ENCODE measurements around the gene CYTH2. TPM values are rescaled to one million over a fixed set of nuclear protein-coding genes. Genes with fewer than 3 reads are reported as not detected.
"Not testable (repeated sequence)": the region's sequence is repeated elsewhere in the genome, so short reads cannot be mapped to it uniquely, and the experiment has no call there.

The CYTH2 gene
- total and polyA plus RNA-seq, 4 donors: 29.9 to 109 (median 73.9) TPM

DNA sequence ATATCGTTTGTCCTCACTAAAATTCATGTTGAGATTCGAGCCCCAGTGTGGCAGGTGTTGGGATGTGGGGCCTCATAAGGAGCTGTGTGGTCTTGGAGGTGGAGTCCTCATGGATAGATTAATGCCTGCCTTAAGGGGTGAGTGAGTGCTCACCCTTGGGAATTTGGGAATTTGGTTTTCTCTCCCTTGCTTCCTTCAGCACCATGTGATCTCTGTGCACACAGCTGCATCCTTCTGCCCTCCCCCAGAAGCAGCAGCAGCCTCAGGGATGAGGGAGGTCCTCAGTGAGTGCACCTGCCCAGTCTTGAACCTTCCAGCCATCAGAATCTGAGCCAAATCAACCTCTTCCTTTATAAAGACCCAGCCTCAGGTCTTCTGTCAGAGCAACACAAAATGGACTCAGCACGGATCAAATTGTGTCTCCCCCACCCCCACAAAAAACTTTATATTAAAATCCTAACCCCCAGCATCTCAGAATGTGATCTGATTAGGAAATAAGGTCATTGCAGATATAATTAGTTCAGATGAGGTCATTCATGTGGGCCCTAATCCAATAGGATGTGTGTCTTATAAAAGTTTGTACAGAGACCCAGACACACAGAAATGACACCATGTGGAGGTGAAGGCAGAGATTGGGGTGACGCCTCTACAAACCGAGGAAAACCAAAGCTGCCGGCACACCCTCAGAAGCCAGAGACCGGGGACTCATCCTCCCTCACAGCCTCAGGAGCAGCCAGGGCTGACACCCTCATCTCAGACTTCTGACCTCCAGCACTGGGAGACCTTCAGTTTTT is 12.9 kb downstream of the CYTH2 start:
- H3K9me3 ChIP-seq (ENCODE audit: control insufficient read depth, insufficient read depth, low read length): no peaks in the 10 kb centered on the region
- WGBS (ENCODE audit: insufficient coverage): 72% methylated on average over 4 of the region's 7 CpGs
- H3K27me3 ChIP-seq (ENCODE audit: control insufficient read depth, insufficient read depth, low read length): no peaks in the 10 kb centered on the region
- no peak for DNase-seq (ENCODE audit: low read depth in 4 of 6, low spot score in 6 of 6)
- peaks cover 49% of the 10 kb centered on the region for H3K36me3 ChIP-seq (ENCODE audit: control insufficient read depth, insufficient read depth, low read length)
- no peak overlapping the region for H3K27ac ChIP-seq (ENCODE audit: low read depth, low read length)
- H3K4me3 ChIP-seq (ENCODE audit: low read depth, low read length): no peak overlapping the region
- peaks cover 23% of the 10 kb centered on the region for H3K4me1 ChIP-seq (ENCODE audit: control insufficient read depth, insufficient read depth, low read length)

DNA sequence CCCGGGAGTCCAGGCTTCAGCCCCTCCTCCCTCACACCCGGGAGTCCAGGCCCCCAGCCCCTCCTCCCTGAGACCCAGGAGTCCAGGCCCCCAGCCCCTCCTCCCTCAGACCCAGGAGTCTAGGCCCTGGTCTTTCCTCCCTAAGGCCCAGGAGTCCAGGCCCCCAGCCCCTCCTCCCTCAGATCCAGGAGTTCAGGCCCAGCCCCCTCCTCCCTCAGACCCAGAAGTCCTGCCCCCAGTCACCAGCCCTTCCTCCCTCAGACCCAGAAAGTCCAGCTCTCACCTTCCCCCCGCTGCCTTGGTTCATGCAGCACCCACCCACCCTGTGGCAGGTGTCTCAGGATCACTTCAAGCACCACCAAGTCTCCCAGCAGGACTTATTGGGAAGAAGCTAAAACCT is 14.1 kb downstream of the CYTH2 start:
- peaks cover 23% of the 10 kb centered on the region for H3K4me1 ChIP-seq (ENCODE audit: control insufficient read depth, insufficient read depth, low read length)
- H3K27me3 ChIP-seq (ENCODE audit: control insufficient read depth, insufficient read depth, low read length): no peaks in the 10 kb centered on the region
- DNase-seq (ENCODE audit: low read depth in 4 of 6, low spot score in 6 of 6): no peak
- H3K9me3 ChIP-seq (ENCODE audit: control insufficient read depth, insufficient read depth, low read length): no peaks in the 10 kb centered on the region
- peaks cover 43% of the 10 kb centered on the region for H3K36me3 ChIP-seq (ENCODE audit: control insufficient read depth, insufficient read depth, low read length)
- no peak overlapping the region for H3K27ac ChIP-seq (ENCODE audit: low read depth, low read length)
- no peak overlapping the region for H3K4me3 ChIP-seq (ENCODE audit: low read depth, low read length)
- WGBS (ENCODE audit: insufficient coverage): 38% methylated on average over 3 of the region's 3 CpGs

DNA sequence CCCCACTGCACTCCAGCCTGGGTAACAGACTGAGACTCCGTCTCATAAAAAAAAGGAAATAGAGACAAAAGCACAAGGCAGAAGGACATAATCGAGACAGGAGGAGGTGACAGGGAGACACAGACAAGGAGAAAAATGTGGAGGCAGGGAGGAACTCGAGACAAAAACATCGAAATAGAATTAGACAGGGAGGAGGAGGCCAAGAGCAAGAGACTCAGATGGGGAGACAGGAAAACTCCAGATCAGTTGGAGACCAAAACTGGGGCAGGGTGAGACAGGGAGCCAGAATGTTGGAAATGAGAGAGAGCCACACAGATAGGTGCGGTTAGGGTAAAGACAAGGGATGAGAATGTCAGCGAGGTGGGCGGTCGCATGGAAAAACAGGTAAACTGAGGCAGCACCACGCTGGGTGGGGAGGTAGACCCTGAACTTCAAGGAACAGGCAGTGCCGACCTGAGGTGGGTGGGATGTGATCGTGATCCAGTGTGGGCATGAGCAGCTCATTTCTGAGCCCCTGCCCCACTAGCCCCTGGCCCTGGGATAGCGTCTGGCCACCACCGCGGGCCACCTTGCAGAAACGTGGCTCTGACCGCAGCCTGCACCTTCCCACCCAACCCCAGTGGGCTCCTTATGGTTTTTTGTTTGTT is 15.2 kb downstream of the CYTH2 start:
- Histone ChIP-seq H3K4me1 (ENCODE audit: control insufficient read depth, insufficient read depth, low read length) (peaks cover 23% of the 10 kb centered on the region), H3K27me3 (ENCODE audit: control insufficient read depth, insufficient read depth, low read length) (no peaks in the 10 kb centered on the region), H3K9me3 (ENCODE audit: control insufficient read depth, insufficient read depth, low read length) (no peaks in the 10 kb centered on the region), H3K4me3 (ENCODE audit: low read depth, low read length) (no peak overlapping the region), H3K36me3 (ENCODE audit: control insufficient read depth, insufficient read depth, low read length) (peaks cover 39% of the 10 kb centered on the region), H3K27ac (ENCODE audit: low read depth, low read length) (no peak overlapping the region)
- no peak for DNase-seq (ENCODE audit: low read depth in 4 of 6, low spot score in 6 of 6)
- WGBS (ENCODE audit: insufficient coverage): 86% methylated on average over 11 of the region's 16 CpGs

DNA sequence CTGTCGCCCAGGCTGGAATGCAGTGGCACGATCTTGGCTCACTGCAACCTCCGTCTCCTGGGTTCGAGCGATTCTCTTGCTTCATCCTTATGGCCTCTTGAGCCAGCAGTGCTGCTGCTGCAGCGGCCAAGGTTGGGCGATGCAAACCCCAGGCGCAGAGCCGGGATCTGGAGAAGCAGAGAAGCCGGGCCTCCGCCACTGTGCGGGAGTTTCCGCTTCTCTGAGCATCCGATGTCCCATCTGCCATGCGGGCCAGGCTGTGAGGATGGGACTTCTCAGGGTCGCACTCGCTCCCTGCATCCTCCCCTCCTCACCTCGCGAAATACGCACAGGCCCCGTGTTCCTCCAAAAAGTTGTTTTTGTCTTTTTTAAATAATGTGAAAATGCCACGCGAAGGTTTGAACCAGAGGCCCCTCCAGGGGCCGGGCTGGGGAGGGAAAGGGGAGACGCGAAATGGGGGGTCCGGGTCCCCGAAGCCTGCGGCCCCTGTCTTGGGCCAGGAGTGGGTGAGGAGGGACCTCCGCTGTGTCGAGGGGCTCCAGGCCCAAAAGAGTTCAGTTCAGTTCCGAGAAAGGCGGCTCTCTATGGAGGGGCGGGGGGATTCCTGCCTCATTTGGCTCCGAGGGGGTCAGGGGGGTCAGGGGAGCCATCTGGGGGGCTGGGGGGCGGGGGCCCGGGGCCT is 15.9 kb downstream of the CYTH2 start:
- DNase-seq (ENCODE audit: low read depth in 4 of 6, low spot score in 6 of 6): no peak
- Histone ChIP-seq H3K27ac (ENCODE audit: low read depth, low read length) (no peak overlapping the region), H3K9me3 (ENCODE audit: control insufficient read depth, insufficient read depth, low read length) (no peaks in the 10 kb centered on the region), H3K36me3 (ENCODE audit: control insufficient read depth, insufficient read depth, low read length) (peaks cover 40% of the 10 kb centered on the region), H3K4me1 (ENCODE audit: control insufficient read depth, insufficient read depth, low read length) (peaks cover 24% of the 10 kb centered on the region), H3K4me3 (ENCODE audit: low read depth, low read length) (no peak overlapping the region), H3K27me3 (ENCODE audit: control insufficient read depth, insufficient read depth, low read length) (no peaks in the 10 kb centered on the region)
- WGBS (ENCODE audit: insufficient coverage): 70% methylated on average over 26 of the region's 37 CpGs

DNA sequence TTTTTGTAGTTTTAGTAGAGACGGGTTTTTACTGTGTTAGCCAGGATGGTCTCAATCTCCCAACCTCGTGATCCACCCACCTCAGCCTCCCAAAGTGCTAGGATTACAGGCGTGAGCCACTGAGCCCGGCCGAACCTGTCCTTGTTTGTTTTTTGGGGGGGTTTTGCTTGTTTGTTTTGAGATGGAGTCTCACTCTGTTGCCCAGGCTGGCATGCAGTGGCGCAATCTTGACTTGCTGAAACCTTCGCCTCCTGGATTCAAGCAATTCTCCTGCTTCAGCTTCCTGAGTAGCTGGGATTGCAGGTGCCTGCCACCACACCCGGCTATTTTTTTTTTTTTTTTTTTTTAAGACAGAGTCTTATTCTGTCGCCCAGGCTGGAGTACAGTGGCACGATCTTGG is 17.5 kb downstream of the CYTH2 start:
- H3K27ac ChIP-seq (ENCODE audit: low read depth, low read length); DNase-seq (ENCODE audit: low read depth in 4 of 6, low spot score in 6 of 6); H3K27me3 ChIP-seq (ENCODE audit: control insufficient read depth, insufficient read depth, low read length); H3K9me3 ChIP-seq (ENCODE audit: control insufficient read depth, insufficient read depth, low read length); H3K4me3 ChIP-seq (ENCODE audit: low read depth, low read length): not testable (repeated sequence)
- Histone ChIP-seq H3K4me1 (ENCODE audit: control insufficient read depth, insufficient read depth, low read length) (peaks cover 23% of the 10 kb centered on the region), H3K36me3 (ENCODE audit: control insufficient read depth, insufficient read depth, low read length) (peaks cover 47% of the 10 kb centered on the region)
- 80% methylated on average over 1 of the region's 10 CpGs for WGBS (ENCODE audit: insufficient coverage)

DNA sequence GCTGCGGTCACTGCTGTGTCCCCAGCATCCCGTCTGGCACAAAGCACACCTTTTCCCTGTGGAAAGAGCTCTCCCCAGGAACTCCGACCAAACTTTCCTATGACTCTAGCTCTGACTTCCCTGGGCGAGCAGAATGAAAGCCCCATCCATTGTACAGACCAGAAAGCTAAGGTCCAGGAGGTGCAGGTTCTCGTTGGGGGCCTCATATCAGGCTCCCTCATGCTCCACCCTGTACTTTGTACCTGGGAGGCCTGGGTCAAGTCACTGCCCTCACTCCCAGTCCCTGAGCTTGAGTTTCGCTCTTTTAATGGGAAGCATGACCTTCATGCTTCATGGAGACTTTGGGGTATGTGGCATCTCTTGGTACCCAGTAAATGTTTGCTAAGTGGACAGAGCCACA is 18.4 kb downstream of the CYTH2 start:
- H3K4me3 ChIP-seq (ENCODE audit: low read depth, low read length): no peak overlapping the region
- H3K36me3 ChIP-seq (ENCODE audit: control insufficient read depth, insufficient read depth, low read length): peaks cover 45% of the 10 kb centered on the region
- no peak overlapping the region for H3K27ac ChIP-seq (ENCODE audit: low read depth, low read length)
- H3K9me3 ChIP-seq (ENCODE audit: control insufficient read depth, insufficient read depth, low read length): no peaks in the 10 kb centered on the region
- DNase-seq (ENCODE audit: low read depth in 4 of 6, low spot score in 6 of 6): no peak
- H3K27me3 ChIP-seq (ENCODE audit: control insufficient read depth, insufficient read depth, low read length): peaks cover 7% of the 10 kb centered on the region
- 82% methylated on average over 6 of the region's 6 CpGs for WGBS (ENCODE audit: insufficient coverage)
- peaks cover 29% of the 10 kb centered on the region for H3K4me1 ChIP-seq (ENCODE audit: control insufficient read depth, insufficient read depth, low read length)

DNA sequence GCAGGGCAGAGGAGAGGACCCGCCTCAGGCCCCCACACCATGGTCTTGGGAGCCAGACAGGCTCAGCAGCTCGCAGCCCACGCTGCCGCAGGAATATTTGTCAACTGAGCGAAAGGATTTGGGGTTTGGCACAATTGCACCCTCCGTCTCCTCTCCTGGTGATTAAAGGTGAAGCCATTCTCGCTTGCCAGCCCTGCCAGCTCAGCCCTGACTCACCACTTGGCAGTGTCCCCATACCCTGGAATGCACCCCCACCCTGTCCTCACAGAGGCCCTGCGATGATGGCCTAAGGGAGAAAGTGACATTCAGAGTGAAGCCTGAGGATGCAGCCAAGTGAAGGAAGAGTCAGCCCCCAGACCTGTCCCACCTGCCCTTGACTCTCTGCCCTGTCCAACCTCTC is 18.8 kb downstream of the CYTH2 start:
- no peak overlapping the region for H3K27ac ChIP-seq (ENCODE audit: low read depth, low read length)
- peaks cover 33% of the 10 kb centered on the region for H3K4me1 ChIP-seq (ENCODE audit: control insufficient read depth, insufficient read depth, low read length)
- H3K27me3 ChIP-seq (ENCODE audit: control insufficient read depth, insufficient read depth, low read length): peaks cover 7% of the 10 kb centered on the region
- peaks cover 44% of the 10 kb centered on the region for H3K36me3 ChIP-seq (ENCODE audit: control insufficient read depth, insufficient read depth, low read length)
- DNase-seq (ENCODE audit: low read depth in 4 of 6, low spot score in 6 of 6): no peak
- H3K4me3 ChIP-seq (ENCODE audit: low read depth, low read length): no peak overlapping the region
- WGBS (ENCODE audit: insufficient coverage): 89% methylated on average over 5 of the region's 8 CpGs
- no peaks in the 10 kb centered on the region for H3K9me3 ChIP-seq (ENCODE audit: control insufficient read depth, insufficient read depth, low read length)

DNA sequence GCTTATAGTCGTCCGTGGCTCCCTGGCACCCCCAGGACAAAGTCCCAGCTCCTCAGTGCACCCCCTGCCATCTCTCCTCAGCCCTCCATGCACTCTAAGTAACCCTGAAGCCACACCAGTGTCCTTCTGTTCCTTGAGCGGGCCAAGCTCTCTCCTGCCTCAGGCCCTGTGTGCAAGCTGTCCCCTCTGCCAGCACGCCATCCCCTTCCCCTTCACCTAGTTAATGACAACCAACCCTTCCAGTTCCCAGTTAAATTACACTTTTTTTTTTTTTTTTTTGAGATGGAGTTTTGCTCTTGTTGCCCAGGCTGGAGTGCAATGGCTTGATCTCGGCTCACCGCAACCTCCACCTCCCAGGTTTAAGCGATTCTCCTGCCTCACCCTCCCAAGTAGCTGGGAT is 19.3 kb downstream of the CYTH2 start:
- not testable (repeated sequence) for H3K9me3 ChIP-seq (ENCODE audit: control insufficient read depth, insufficient read depth, low read length); DNase-seq (ENCODE audit: low read depth in 4 of 6, low spot score in 6 of 6); H3K27ac ChIP-seq (ENCODE audit: low read depth, low read length); H3K4me3 ChIP-seq (ENCODE audit: low read depth, low read length); H3K27me3 ChIP-seq (ENCODE audit: control insufficient read depth, insufficient read depth, low read length)
- Histone ChIP-seq H3K4me1 (ENCODE audit: control insufficient read depth, insufficient read depth, low read length) (peaks cover 37% of the 10 kb centered on the region), H3K36me3 (ENCODE audit: control insufficient read depth, insufficient read depth, low read length) (peaks cover 44% of the 10 kb centered on the region)
- 88% methylated on average over 3 of the region's 7 CpGs for WGBS (ENCODE audit: insufficient coverage)

DNA sequence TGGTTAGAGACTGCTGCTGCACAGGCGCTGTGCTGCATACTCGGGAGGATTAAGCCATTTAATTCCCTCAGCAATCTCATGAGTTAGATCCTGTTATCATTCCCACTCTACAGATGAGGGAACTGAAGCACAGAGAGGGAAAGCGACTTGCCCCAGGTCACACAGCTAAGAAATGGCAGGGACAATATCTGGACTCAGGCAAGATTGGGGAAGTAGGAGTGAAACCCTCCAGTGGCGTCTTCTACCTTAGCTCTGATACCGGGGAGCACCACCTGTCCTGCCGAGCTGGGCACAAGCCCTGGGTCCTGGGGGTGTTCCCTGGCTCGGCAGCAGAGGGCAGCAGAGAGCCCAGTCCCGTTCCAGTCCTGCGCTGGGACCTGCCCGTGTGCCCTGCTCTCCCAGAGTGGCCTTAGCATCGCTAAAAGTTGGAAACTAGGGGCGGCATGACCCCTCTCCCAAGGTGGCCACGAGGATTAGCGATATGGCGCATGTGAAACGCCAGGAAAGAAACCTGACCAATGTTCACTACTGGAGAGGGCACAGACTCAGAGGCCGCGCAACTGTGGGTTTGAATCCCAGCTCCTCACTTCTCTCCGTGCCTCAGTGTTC is 20.5 kb downstream of the CYTH2 start:
- Histone ChIP-seq H3K9me3 (ENCODE audit: control insufficient read depth, insufficient read depth, low read length) (no peaks in the 10 kb centered on the region), H3K4me1 (ENCODE audit: control insufficient read depth, insufficient read depth, low read length) (peaks cover 43% of the 10 kb centered on the region), H3K36me3 (ENCODE audit: control insufficient read depth, insufficient read depth, low read length) (peaks cover 41% of the 10 kb centered on the region), H3K27ac (ENCODE audit: low read depth, low read length) (no peak overlapping the region), H3K27me3 (ENCODE audit: control insufficient read depth, insufficient read depth, low read length) (peaks cover 7% of the 10 kb centered on the region), H3K4me3 (ENCODE audit: low read depth, low read length) (no peak overlapping the region)
- WGBS (ENCODE audit: insufficient coverage): 28% methylated on average over 16 of the region's 19 CpGs
- peak in 2 of 6 donors; percentile 56 to 67 for DNase-seq (ENCODE audit: low read depth in 4 of 6, low spot score in 6 of 6)
